GM23248 (cell line): ENCODE measurements around the gene VKORC1. TPM values are rescaled to one million over a fixed set of nuclear protein-coding genes. Genes with fewer than 3 reads are reported as not detected.

Experiments used
- DNase-seq: peaks from one replicate; pipeline ENCODE4 v3.0.0-alpha.2; 2015
- H2AFZ ChIP-seq: fragments of 200-600 bp; sonication (generic); 2 replicates; pipeline ENCODE4 v1.6.1; 2016; ENCODE audit warnings: antibody characterized with exemption
- H3F3A ChIP-seq: fragments of 200-600 bp; sonication (generic); 2 replicates; pipeline ENCODE4 v1.6.1; 2016; ENCODE audit warnings: mild to moderate bottlenecking, antibody characterized with exemption, mixed run types; ENCODE audit not compliant: insufficient read depth
- H3K27ac ChIP-seq: fragments of 200-600 bp; sonication (generic); 2 replicates; pipeline ENCODE4 v1.5.1; 2016; ENCODE audit warnings: mild to moderate bottlenecking
- H3K27me3 ChIP-seq: fragments of 200-600 bp; sonication (generic); replicated peaks from 2 replicates; pipeline ENCODE4 v1.6.1; 2016; ENCODE audit warnings: mild to moderate bottlenecking; ENCODE audit not compliant: insufficient read depth
- H3K36me3 ChIP-seq: fragments of 200-600 bp; sonication (generic); 2 replicates; pipeline ENCODE4 v1.6.1; 2016; ENCODE audit warnings: low read depth, mild to moderate bottlenecking
- H3K4me1 ChIP-seq: fragments of 200-600 bp; sonication (generic); 2 replicates; pipeline ENCODE4 v1.6.1; 2016; ENCODE audit warnings: mild to moderate bottlenecking; ENCODE audit not compliant: insufficient read depth
- H3K4me2 ChIP-seq: fragments of 200-600 bp; sonication (generic); one replicate; pipeline ENCODE4 v1.6.1; 2016; ENCODE audit warnings: mild to moderate bottlenecking; ENCODE audit not compliant: unreplicated experiment
- H3K4me3 ChIP-seq: fragments of 200-600 bp; sonication (generic); 2 replicates; pipeline ENCODE4 v1.5.1; 2016; ENCODE audit warnings: mild to moderate bottlenecking
- H3K79me2 ChIP-seq: fragments of 200-600 bp; sonication (generic); 2 replicates; pipeline ENCODE4 v1.6.1; 2016; ENCODE audit warnings: mild to moderate bottlenecking; ENCODE audit not compliant: insufficient read depth
- H3K9ac ChIP-seq: fragments of 200-600 bp; sonication (generic); 2 replicates; pipeline ENCODE4 v1.6.1; 2016; ENCODE audit warnings: mild to moderate bottlenecking
- H3K9me2 ChIP-seq: fragments of 200-600 bp; sonication (generic); 2 replicates; pipeline ENCODE4 v1.6.1; 2016; ENCODE audit warnings: mixed run types, mild to moderate bottlenecking, moderate library complexity; ENCODE audit not compliant: insufficient read depth
- H3K9me3 ChIP-seq: fragments of 200-600 bp; sonication (generic); one replicate; pipeline ENCODE4 v1.6.1; 2017; ENCODE audit warnings: low read depth
- H4K20me1 ChIP-seq: fragments of 200-600 bp; sonication (generic); 2 replicates; pipeline ENCODE4 v1.6.0; 2016; ENCODE audit not compliant: insufficient read depth
- EZH2 ChIP-seq: fragments of 200-600 bp; sonication (generic); IDR thresholded peaks from 2 replicates; pipeline ENCODE4 v1.6.1; 2018; ENCODE audit warnings: antibody characterized with exemption, mild to moderate bottlenecking; ENCODE audit not compliant: insufficient read depth, poor library complexity, severe bottlenecking
- EZH2phosphoT487 ChIP-seq: fragments of 200-600 bp; sonication (generic); IDR thresholded peaks from 2 replicates; pipeline ENCODE4 v1.6.1; 2018; ENCODE audit warnings: antibody characterized with exemption, moderate library complexity, mild to moderate bottlenecking, low read depth; ENCODE audit not compliant: insufficient read depth
- WGBS, 2 experiments: methylation state at CpG; one replicate each; pipeline ENCODE4 v1.1.6; 2015 to 2017; ENCODE audit warnings: low lambda C conversion rate in 2 of 2, low coverage in 1 of 2; ENCODE audit errors: missing lambda C conversion rate in 2 of 2; 5-methylcytosine and 5-hydroxymethylcytosine counted together
- in situ Hi-C: fragments of 300-500 bp; cut with MboI; formaldehyde crosslinking; loops from 2 replicates; pipeline ENCODE4 v1.15.0; 2020
- polyA plus RNA-seq: library from polyadenylated mRNA; unstranded; fragments of >200 nt; fragmentation: Nextera tagmentation; extraction: Ambion mirVana; gene quantifications from 2 replicates; pipeline ENCODE4 v1.2.1, GENCODE V29; 2016
- total RNA-seq: library from RNA; depleted of rRNA; stranded (reverse); fragments of >200 nt; shearing (Covaris generic); gene quantifications from 2 replicates; pipeline ENCODE4 v1.2.3, GENCODE V29; 2014

Gene VKORC1
- total and polyA plus RNA-seq, 2 experiments from 2014 or later, result 480 to 535 TPM

GRCh38 chr16:31071861-31072260 lies 22.7 kb downstream of the VKORC1 start:
- H3K27ac ChIP-seq, result peak overlapping the region; percentile 94
- peaks cover 19% of the 10 kb centered on the region for H3F3A ChIP-seq
- peaks cover 18% of the 10 kb centered on the region for H3K4me1 ChIP-seq
- peak overlapping the region; percentile 82 for H3K4me2 ChIP-seq
- no peaks in the 10 kb centered on the region for H4K20me1 ChIP-seq
- peak overlapping the region; percentile 96 for H3K9ac ChIP-seq
- H3K27me3 ChIP-seq, result no peaks in the 10 kb centered on the region
- peak overlapping the region; percentile 70; the same call in 1 of the 2 replicates for H2AFZ ChIP-seq
- H3K4me3 ChIP-seq, result peak overlapping the region; percentile 93
- peak; percentile 90 for DNase-seq
- no peak for TF ChIP-seq EZH2
- no peak for TF ChIP-seq EZH2phosphoT487
- in situ Hi-C loops, result no loop called here
- H3K36me3 ChIP-seq, result no peaks in the 10 kb centered on the region
- no peaks in the 10 kb centered on the region for H3K9me3 ChIP-seq
- no peaks in the 10 kb centered on the region for H3K9me2 ChIP-seq
- peaks cover 88% of the 10 kb centered on the region for H3K79me2 ChIP-seq
- WGBS, 2 experiments, result 3% methylated on average over 4 of the region's 4 CpGs

GRCh38 chr16:31067342-31067741 lies 27.3 kb downstream of the VKORC1 start:
- no peak overlapping the region for H3K27ac ChIP-seq
- H4K20me1 ChIP-seq, result no peaks in the 10 kb centered on the region
- no peak overlapping the region for H3K9ac ChIP-seq
- H3K79me2 ChIP-seq, result peaks cover 90% of the 10 kb centered on the region
- no peak overlapping the region for H2AFZ ChIP-seq
- H3K36me3 ChIP-seq, result no peaks in the 10 kb centered on the region
- H3K9me3 ChIP-seq, result no peaks in the 10 kb centered on the region
- DNase-seq, result no peak
- H3K9me2 ChIP-seq, result no peaks in the 10 kb centered on the region
- peaks cover 33% of the 10 kb centered on the region for H3K4me1 ChIP-seq
- 94 to 95% methylated on average over 3 of the region's 3 CpGs for WGBS, 2 experiments
- in situ Hi-C loops, result no loop called here
- peaks cover 32% of the 10 kb centered on the region for H3F3A ChIP-seq
- H3K27me3 ChIP-seq, result no peaks in the 10 kb centered on the region
- TF ChIP-seq EZH2phosphoT487, result no peak
- H3K4me3 ChIP-seq, result no peak overlapping the region
- H3K4me2 ChIP-seq, result no peak overlapping the region

- peak overlapping the region; percentile 72 for H3K4me2 ChIP-seq
- peak overlapping the region; percentile 73 for H2AFZ ChIP-seq
- H3K4me1 ChIP-seq, result peaks cover 20% of the 10 kb centered on the region
- peaks cover 4% of the 10 kb centered on the region; the same call in 1 of the 2 replicates for H3K36me3 ChIP-seq
- TF ChIP-seq EZH2phosphoT487 (no peak), EZH2 (no peak)
- no peaks in the 10 kb centered on the region for H3K9me2 ChIP-seq
- no peaks in the 10 kb centered on the region for H3K27me3 ChIP-seq
- peak overlapping the region; percentile 92 for H3K27ac ChIP-seq
- in situ Hi-C loops, result no loop called here
- peak overlapping the region; percentile 37 for H3K4me3 ChIP-seq
- H3K9ac ChIP-seq, result peak overlapping the region; percentile 72
- H3K9me3 ChIP-seq, result no peaks in the 10 kb centered on the region
- no peaks in the 10 kb centered on the region for H4K20me1 ChIP-seq
- WGBS, 2 experiments, result 0 to 4% methylated on average over 4 of the region's 4 CpGs
- DNase-seq, result peak; percentile 99
- H3K79me2 ChIP-seq, result peaks cover 90% of the 10 kb centered on the region
- peaks cover 20% of the 10 kb centered on the region for H3F3A ChIP-seq
Observed at GRCh38 chr16:31064882-31065461, 29.6 kb downstream of the VKORC1 start.

GRCh38 chr16:31063843-31064611 lies 30.6 kb downstream of the VKORC1 start:
- 96% methylated on average over 55 to 56 of the region's 56 CpGs for WGBS, 2 experiments
- H3K9ac ChIP-seq, result peak overlapping the region; percentile 72
- H3K9me3 ChIP-seq, result no peaks in the 10 kb centered on the region
- peak overlapping the region; percentile 92 for H3K27ac ChIP-seq
- TF ChIP-seq EZH2 (no peak), EZH2phosphoT487 (no peak)
- peaks cover 4% of the 10 kb centered on the region; the same call in 1 of the 2 replicates for H3K36me3 ChIP-seq
- H3K79me2 ChIP-seq, result peaks cover 87% of the 10 kb centered on the region
- in situ Hi-C loops, result no loop called here
- no peak for DNase-seq
- H3K9me2 ChIP-seq, result no peaks in the 10 kb centered on the region
- H3F3A ChIP-seq, result peaks cover 20% of the 10 kb centered on the region
- H2AFZ ChIP-seq, result no peak overlapping the region
- H4K20me1 ChIP-seq, result no peaks in the 10 kb centered on the region
- H3K4me1 ChIP-seq, result peaks cover 20% of the 10 kb centered on the region
- peak overlapping the region; percentile 37 for H3K4me3 ChIP-seq
- H3K27me3 ChIP-seq, result no peaks in the 10 kb centered on the region
- H3K4me2 ChIP-seq, result peak overlapping the region; percentile 22
